ENCODE data around the gene SPEF2.

The SPEF2 gene

GRCh38 chr5:35617435-35618303 lies at the start of gene SPEF2:
SPEF2 (plus strand) TSS chr5:35617863; CDS start chr5:35617998, 135 bp downstream.
- H3K4me3 ChIP-seq = peak within 1 kb of the TSS; percentile 81
- peak; percentile 86 for DNase-seq (ENCODE audit: low spot score)
- TF ChIP-seq CTCF (IDR thresholded peaks at IDR 0.05) = peak; percentile 68
- peak within 1 kb of the TSS; percentile 18 to 20 for H3K27ac ChIP-seq

- no peak for DNase-seq (ENCODE audit: low spot score)
Observed at GRCh38 chr5:35575578-35575977, 42.1 kb upstream of the SPEF2 start.

GRCh38 chr5:35587419-35587818 lies 30.2 kb upstream of the SPEF2 start:
- no peak overlapping the region for H3K27ac ChIP-seq
- TF ChIP-seq CTCF (IDR thresholded peaks at IDR 0.05) = no peak
- H3K4me3 ChIP-seq = no peak overlapping the region
- no peak for DNase-seq (ENCODE audit: low spot score)

More at GRCh38 chr5:35575578-35575977, 42.1 kb upstream of the SPEF2 start:
- H3K27ac ChIP-seq = no peak overlapping the region
- TF ChIP-seq CTCF (IDR thresholded peaks at IDR 0.05) = no peak
- H3K4me3 ChIP-seq = no peak overlapping the region

GRCh38 chr5:35593338-35593737 lies 24.3 kb upstream of the SPEF2 start:
- DNase-seq (ENCODE audit: low spot score) = no peak
- Histone ChIP-seq H3K4me3 (no peak overlapping the region), H3K27ac (no peak overlapping the region)
- TF ChIP-seq CTCF (IDR thresholded peaks at IDR 0.05) = no peak

- Histone ChIP-seq H3K27ac (no peak overlapping the region), H3K4me3 (no peak overlapping the region)
- TF ChIP-seq CTCF (IDR thresholded peaks at IDR 0.05) = no peak
- no peak for DNase-seq (ENCODE audit: low spot score)
Observed at GRCh38 chr5:35598707-35599370, 18.8 kb upstream of the SPEF2 start.

- no peak overlapping the region for H3K27ac ChIP-seq
- H3K4me3 ChIP-seq = no peak overlapping the region
- TF ChIP-seq CTCF (IDR thresholded peaks at IDR 0.05) = no peak
- DNase-seq (ENCODE audit: low spot score) = no peak
Observed at GRCh38 chr5:35600591-35600990, 17.1 kb upstream of the SPEF2 start.

All from coronary artery (tissue), 2 donors.